Skeletal muscle tissue (tissue), 4 donors: ENCODE results near the gene LINGO3. TPM values are rescaled to one million over a fixed set of nuclear protein-coding genes. Genes with fewer than 3 reads are reported as not detected.
"Not testable (repeated sequence)": the region's sequence is repeated elsewhere in the genome, so short reads cannot be mapped to it uniquely, and the experiment has no call there.

Source experiments
- H3K27ac ChIP-seq: one replicate; pipeline ENCODE4 v1.7.0; 2013; ENCODE audit warnings: mild to moderate bottlenecking, low read depth, low read length, inconsistent platforms
- H3K27me3 ChIP-seq, 3 donors: one replicate each; pipeline ENCODE4 v1.7.0; 2013; ENCODE audit warnings: low read length in 3 of 3; ENCODE audit not compliant: control insufficient read depth in 3 of 3, insufficient read depth in 3 of 3
- H3K36me3 ChIP-seq, 3 donors: one replicate each; pipeline ENCODE4 v1.7.0; 2013; ENCODE audit warnings: low read length in 3 of 3; ENCODE audit not compliant: control insufficient read depth in 3 of 3, insufficient read depth in 3 of 3
- H3K4me1 ChIP-seq, 3 donors: one replicate each; pipeline ENCODE4 v1.7.0; 2013; ENCODE audit warnings: low read length in 3 of 3, mild to moderate bottlenecking in 3 of 3; ENCODE audit not compliant: control insufficient read depth in 3 of 3, insufficient read depth in 3 of 3
- H3K4me3 ChIP-seq, 3 donors: one replicate each; pipeline ENCODE4 v1.7.0; 2013; ENCODE audit warnings: low read length in 3 of 3
- H3K9ac ChIP-seq, 3 donors: one replicate each; pipeline ENCODE4 v1.7.0; 2013; ENCODE audit warnings: low read length in 3 of 3, mild to moderate bottlenecking in 3 of 3, moderate library complexity in 2 of 3, low read depth in 1 of 3
- H3K9me3 ChIP-seq, 3 donors: one replicate each; pipeline ENCODE4 v1.7.0; 2013; ENCODE audit warnings: low read length in 3 of 3; ENCODE audit not compliant: control insufficient read depth in 3 of 3
- total RNA-seq: library from RNA; depleted of rRNA; stranded (reverse); fragments of >200 nt; gene quantifications from one replicate; pipeline ENCODE4 v1.2.3, GENCODE V29; 2014
- donor health status: Osteomylitis.

Gene LINGO3
- total RNA-seq, 1 donor from 2014 or later: not detected

DNA sequence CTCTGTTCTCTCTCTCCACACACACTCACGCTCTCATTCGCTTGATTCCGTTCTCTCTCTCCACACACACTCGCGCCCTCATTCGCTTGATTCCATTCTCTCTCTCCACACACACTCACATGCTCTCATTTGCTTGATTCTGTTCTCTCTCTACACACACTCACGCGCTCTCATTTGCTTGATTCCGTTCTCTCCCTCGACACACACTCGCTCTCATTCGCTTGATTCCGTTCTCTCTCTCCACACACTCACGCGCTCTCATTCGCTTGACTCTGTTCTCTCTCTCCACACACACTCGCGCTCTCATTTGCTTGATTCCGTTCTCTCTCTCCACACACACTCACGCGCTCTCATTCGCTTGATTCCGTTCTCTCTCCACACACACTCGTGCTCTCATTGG is 41.9 kb upstream of the LINGO3 start:
- not testable (repeated sequence) for H3K27me3 ChIP-seq, H3K9me3 ChIP-seq, H3K9ac ChIP-seq, H3K4me3 ChIP-seq, H3K4me1 ChIP-seq, H3K27ac ChIP-seq
- peaks cover 31 to 38% (median 34%) of the 10 kb centered on the region in 3 donors for H3K36me3 ChIP-seq

DNA sequence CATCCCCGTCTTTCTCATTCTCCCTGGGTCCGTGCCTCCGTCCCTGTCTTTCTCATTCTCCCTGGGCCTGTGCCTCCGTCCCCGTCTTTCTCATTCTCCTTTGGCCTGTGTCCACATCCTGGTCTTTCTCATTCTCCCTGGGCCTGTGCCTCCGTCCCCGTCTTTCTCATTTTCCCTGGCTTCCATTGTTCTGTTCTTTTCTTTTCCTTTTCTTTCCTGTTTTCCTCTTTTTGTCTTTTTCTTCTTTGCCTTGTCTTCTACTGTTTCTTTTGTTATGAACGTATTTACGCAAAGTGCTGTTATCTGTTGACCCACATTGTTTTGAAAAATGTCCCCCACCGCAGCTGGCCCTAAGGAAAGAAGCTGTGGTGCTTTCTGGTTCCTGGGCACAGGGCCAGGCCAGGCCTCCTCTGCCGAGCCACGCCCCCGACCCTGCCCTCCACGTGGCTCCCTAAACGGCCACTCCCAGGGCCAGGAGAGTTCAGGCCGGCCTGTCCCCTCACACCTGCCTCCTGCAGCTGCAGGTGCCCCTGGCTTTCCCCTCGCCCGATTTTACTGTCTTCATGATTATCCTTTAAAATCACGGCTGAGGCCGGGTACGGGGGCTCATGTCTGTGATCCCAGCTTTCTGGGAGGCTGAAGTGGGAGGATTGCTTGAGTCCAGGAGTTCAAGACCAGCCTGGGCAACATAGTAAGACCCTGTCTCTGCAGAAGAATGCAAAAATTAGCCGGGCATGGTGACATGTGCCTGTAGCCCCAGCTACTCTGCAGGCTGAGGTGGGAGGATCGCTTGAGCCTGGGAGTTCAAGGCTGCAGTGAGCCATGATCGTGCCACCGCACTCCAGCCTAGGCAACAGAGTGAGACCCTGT is 38.1 kb upstream of the LINGO3 start:
- H3K27me3 ChIP-seq: no peaks in the 10 kb centered on the region
- no peak overlapping the region for H3K27ac ChIP-seq
- H3K36me3 ChIP-seq: peaks cover 25 to 39% (median 31%) of the 10 kb centered on the region in 3 donors
- no peak overlapping the region for H3K4me3 ChIP-seq
- no peaks in the 10 kb centered on the region for H3K4me1 ChIP-seq
- no peak overlapping the region for H3K9ac ChIP-seq
- H3K9me3 ChIP-seq: no peaks in the 10 kb centered on the region

DNA sequence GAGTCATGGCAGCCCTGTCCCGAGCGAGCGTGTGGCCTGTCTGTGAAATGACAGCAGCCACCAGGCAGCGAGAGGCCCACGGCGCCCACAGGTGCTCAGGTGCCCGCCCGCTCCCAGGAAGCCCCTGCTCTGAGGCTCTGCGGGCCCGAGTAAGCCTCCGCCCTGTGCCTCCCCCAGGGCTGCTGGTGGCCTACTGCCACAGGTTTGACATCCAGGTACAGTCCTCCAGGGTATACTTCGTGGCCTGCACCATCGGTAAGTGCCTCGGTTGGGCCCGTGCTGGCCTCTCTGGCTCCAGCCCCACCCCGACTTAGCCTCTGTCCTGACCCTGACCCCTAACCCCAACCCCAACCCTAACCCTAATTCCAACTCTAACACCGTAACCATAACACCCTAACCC is 37.1 kb upstream of the LINGO3 start:
- no peaks in the 10 kb centered on the region for H3K9me3 ChIP-seq
- no peaks in the 10 kb centered on the region for H3K27me3 ChIP-seq
- peaks cover 20 to 30% (median 24%) of the 10 kb centered on the region in 3 donors for H3K36me3 ChIP-seq
- H3K27ac ChIP-seq: no peak overlapping the region
- H3K4me3 ChIP-seq: no peak overlapping the region
- H3K4me1 ChIP-seq: no peaks in the 10 kb centered on the region
- H3K9ac ChIP-seq: no peak overlapping the region

DNA sequence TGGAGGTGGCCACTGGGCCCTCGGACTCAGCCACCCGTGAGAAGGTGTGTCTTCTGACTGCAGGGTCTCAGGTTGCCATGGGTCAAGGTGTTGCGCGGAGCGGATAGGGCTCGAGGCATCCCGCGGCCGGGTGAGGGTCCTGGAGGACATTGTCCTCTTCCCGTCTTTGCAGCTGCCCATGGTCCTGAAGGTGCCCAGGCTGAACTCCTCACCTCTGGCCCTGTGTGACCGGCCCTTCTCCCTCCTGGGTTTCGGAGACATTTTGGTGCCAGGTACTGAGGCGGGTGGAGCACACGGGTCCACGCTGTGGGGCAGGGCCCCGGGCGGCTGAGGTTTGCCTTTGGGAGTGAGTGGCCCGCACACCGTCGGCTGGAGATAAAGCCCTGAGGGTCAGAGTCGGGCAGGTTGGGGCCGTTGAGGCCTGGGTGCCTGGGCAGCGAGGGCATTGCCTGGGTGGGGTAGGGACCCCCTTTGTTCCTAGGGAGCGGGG is 36.5 kb upstream of the LINGO3 start:
- peaks cover 19 to 23% (median 21%) of the 10 kb centered on the region in 3 donors for H3K36me3 ChIP-seq

DNA sequence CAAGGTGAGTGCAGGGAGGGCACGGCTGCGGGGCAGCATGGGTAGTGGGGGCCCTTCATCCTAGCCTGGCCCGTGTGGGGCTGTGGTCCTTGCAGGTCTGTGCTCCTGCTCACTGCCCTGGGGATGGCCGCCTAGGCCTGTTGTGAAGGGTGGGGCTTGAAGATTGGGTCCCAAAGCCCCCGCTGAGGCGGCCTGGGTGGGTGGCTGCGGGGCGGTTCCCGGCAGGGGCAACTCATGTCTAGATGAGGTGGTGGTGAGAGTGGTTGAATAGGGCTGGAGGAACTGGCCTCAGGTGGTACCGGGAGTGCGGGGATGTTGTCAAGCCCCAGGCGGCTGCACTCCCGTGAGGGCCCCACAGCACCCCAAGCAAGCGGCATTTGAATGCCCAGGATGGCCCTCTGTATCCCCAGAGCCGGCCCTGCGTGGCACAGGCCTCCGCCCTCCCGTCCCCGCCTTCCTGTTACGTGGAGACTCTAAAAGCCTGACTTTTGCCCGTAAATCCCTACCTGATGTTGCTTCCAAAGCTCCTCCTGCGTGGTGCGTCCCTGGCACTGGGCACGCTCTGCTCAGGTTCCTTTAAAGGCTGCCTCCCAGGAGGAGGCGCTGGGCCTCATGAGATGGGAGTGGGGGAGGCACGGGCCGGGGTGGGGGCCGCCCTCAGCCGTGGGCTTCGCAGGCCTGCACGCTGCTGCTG is 35.5 kb upstream of the LINGO3 start:
- Histone ChIP-seq H3K9ac (no peak overlapping the region), H3K36me3 (peaks cover 17 to 23% (median 18%) of the 10 kb centered on the region in 3 donors), H3K4me1 (no peaks in the 10 kb centered on the region), H3K27ac (no peak overlapping the region), H3K9me3 (no peaks in the 10 kb centered on the region), H3K27me3 (no peaks in the 10 kb centered on the region), H3K4me3 (no peak overlapping the region)

More for the DNA sequence above, 36.5 kb upstream of the LINGO3 start:
- Histone ChIP-seq H3K9ac (no peak overlapping the region), H3K4me1 (no peaks in the 10 kb centered on the region), H3K27ac (no peak overlapping the region), H3K4me3 (no peak overlapping the region), H3K9me3 (no peaks in the 10 kb centered on the region), H3K27me3 (no peaks in the 10 kb centered on the region)

DNA sequence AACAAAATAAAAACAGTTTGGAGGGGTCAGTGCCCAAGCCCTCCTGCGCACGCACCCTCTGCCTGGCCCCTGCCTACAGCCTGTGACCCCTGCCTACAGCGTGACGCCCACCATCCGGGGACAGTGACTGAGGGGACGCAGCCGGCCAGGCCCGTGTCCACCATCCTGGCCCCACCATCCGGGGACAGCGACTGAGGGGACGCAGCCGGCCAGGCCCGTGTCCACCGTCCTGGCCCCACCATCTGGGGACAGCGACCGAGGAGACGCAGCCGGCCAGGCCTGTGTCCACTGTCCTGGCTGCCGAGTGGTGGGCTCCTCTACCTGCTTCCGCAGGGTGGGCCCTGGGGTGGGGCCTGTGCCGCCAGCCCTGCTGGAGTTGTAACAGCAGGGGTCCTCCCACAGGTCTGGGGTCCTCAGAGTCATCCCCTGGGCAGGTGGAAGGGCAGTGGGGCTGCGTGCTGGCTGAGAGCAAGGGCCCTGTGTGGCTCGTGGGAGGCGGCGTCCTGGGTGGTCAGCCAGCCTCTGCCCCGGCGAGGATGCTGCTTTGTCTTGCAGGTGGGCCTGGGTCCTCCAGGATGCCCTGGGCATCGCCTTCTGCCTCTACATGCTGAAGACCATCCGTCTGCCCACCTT is 34.8 kb upstream of the LINGO3 start:
- no peaks in the 10 kb centered on the region for H3K9me3 ChIP-seq
- no peak overlapping the region for H3K9ac ChIP-seq
- no peak overlapping the region for H3K4me3 ChIP-seq
- H3K27me3 ChIP-seq: no peaks in the 10 kb centered on the region
- H3K27ac ChIP-seq: no peak overlapping the region
- no peaks in the 10 kb centered on the region for H3K4me1 ChIP-seq
- H3K36me3 ChIP-seq: peaks cover 15 to 25% (median 16%) of the 10 kb centered on the region in 3 donors

DNA sequence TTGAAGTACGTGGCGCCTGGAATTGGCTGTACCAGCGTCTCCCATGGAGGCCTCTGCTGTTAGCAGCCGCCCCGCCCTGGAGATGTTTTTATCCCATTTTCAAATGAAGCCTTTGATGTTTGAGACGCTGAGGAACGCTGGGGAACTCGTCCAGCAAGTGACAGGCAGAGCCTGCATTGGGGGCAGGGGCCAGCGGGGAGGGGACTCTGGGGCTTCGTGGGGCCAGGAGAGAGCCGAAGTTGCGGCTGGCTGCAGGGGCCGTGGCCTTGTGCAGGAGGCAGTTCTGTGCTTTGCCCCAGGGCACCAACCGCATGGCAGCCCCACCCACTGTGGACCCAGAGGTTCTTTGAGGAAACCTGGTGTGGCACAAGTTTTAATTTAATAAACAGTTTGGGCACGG is 34.0 kb upstream of the LINGO3 start:
- H3K36me3 ChIP-seq: peaks cover 15 to 25% (median 16%) of the 10 kb centered on the region in 3 donors

DNA sequence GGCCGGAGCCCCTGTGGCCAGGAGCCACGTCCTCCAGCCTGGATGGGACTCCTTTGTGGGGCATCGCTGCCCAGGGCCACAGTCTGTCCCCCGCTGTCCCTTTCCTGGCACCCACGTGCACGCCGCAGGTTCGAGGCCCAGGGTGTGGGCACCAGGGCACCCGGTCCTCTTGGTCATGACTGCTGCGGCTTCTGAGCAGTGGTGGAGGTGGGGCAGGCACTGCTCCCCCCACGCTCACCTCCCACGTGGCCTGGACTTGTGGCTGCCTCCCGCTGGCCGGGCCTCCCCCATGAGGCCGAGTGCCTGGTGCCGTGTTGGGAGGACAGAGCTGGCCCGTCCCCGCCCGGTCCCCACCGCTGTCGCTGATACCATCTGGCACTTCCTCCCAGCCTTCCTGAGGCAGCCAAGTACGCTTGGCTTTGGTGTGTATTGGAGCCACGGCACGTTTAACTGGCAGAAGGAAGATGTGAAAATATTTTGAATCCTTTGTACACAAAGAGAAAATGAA is 33.3 kb upstream of the LINGO3 start:
- no peak overlapping the region for H3K27ac ChIP-seq
- no peak overlapping the region for H3K4me3 ChIP-seq
- H3K4me1 ChIP-seq: peaks cover 0 to 13% (median 3%) of the 10 kb centered on the region in 3 donors
- no peaks in the 10 kb centered on the region for H3K9me3 ChIP-seq
- no peaks in the 10 kb centered on the region for H3K27me3 ChIP-seq
- peaks cover 10 to 27% (median 21%) of the 10 kb centered on the region in 3 donors for H3K36me3 ChIP-seq
- no peak overlapping the region for H3K9ac ChIP-seq

More for the DNA sequence above, 34.0 kb upstream of the LINGO3 start:
- no peaks in the 10 kb centered on the region for H3K27me3 ChIP-seq
- H3K4me3 ChIP-seq: no peak overlapping the region
- H3K4me1 ChIP-seq: peaks cover 0 to 7% (median 0%) of the 10 kb centered on the region in 3 donors
- no peaks in the 10 kb centered on the region for H3K9me3 ChIP-seq
- no peak overlapping the region for H3K27ac ChIP-seq
- no peak overlapping the region for H3K9ac ChIP-seq

DNA sequence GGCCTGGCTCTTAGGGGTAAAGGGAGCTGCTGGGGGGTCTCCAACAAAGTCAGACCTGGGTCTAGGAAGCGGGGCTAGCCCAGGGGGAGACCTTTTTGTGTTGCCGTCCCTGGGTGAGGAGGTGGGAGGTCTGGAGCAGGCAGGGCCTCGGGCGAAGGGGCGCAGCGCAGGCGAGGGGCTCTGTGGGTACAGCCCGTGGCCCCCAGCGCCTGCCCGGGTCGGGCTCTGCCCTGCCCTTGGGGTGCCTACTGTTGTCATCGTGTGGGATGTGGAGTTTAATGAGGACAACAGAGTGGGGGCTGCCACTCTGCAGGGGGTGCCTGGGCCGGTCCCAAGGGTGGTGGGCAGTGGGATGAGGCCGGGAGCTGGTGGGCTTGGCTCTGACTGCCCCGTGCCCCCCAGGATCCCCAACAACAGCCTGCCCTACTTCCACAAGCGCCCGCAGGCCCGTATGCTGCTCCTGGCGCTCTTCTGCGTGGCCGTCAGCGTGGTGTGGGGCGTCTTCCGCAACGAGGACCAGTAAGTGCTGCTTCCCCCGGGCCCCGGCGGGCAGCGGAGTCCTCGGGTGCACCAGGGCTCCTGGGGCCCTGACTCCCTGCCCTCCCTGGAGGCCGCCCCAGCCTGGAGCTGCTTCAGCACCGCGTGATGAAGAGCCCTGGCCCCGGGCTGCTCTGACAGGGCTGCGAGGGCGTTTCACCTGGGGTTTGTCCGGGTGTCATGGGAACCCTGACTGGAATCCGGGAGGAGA is 32.7 kb upstream of the LINGO3 start:
- peaks cover 0 to 19% (median 3%) of the 10 kb centered on the region in 3 donors for H3K4me1 ChIP-seq
- no peak overlapping the region for H3K9ac ChIP-seq
- no peak overlapping the region for H3K4me3 ChIP-seq
- no peak overlapping the region for H3K27ac ChIP-seq
- H3K36me3 ChIP-seq: peaks cover 9 to 27% (median 22%) of the 10 kb centered on the region in 3 donors
- H3K9me3 ChIP-seq: no peaks in the 10 kb centered on the region
- H3K27me3 ChIP-seq: no peaks in the 10 kb centered on the region
